Transverse colon (tissue), 4 donors: ENCODE measurements around the gene ST3GAL3.

ENCODE experiments used
- POLR2A ChIP-seq: fragments of 450-650 bp; IDR thresholded peaks from one replicate; pipeline ENCODE4 v1.6.1; 2016; ENCODE audit warnings: antibody characterized with exemption, mild to moderate bottlenecking, moderate library complexity
- POLR2AphosphoS5 ChIP-seq, 3 donors: sonication (generic); formaldehyde crosslinking; IDR thresholded peaks; one replicate each; pipeline ENCODE4 v1.6.1; 2016; ENCODE audit warnings: antibody characterized with exemption in 3 of 3
- TF ChIP-seq, protein P1 (sequence below), 5 experiments: fragments of 200-600 bp in 3 of 5; fragments of 450-650 bp in 2 of 5; sonication (generic) in 3 of 5; IDR thresholded peaks; 1 replicate in 2 of 5; 2 replicates in 3 of 5; pipeline ENCODE4 v1.5.1; 2016 to 2017; ENCODE audit warnings: antibody characterized with exemption in 5 of 5, inconsistent platforms in 3 of 5, mild to moderate bottlenecking in 2 of 5, moderate library complexity in 1 of 5

DNA sequence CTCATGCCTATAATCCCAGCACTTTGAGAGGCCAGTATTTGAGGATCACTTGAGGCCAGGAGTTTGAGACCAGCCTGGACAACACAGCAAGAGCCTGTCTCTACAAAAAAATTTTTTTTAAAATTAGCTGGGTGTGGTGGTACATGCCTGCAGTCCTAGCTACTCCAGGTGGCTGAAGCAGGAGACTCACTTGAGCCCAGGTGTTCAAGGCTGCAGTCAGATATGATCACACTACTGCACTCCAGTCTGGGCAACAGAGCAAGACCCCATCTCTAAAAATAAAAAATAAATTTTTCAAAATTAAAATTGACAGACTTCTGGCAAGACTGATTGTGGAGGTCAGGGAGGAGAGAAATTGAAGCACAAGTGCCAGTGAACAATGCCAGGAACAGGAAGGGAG is 60.8 kb downstream of the ST3GAL3 start:
- TF ChIP-seq POLR2A, result no peak
- TF ChIP-seq, protein P1, sequence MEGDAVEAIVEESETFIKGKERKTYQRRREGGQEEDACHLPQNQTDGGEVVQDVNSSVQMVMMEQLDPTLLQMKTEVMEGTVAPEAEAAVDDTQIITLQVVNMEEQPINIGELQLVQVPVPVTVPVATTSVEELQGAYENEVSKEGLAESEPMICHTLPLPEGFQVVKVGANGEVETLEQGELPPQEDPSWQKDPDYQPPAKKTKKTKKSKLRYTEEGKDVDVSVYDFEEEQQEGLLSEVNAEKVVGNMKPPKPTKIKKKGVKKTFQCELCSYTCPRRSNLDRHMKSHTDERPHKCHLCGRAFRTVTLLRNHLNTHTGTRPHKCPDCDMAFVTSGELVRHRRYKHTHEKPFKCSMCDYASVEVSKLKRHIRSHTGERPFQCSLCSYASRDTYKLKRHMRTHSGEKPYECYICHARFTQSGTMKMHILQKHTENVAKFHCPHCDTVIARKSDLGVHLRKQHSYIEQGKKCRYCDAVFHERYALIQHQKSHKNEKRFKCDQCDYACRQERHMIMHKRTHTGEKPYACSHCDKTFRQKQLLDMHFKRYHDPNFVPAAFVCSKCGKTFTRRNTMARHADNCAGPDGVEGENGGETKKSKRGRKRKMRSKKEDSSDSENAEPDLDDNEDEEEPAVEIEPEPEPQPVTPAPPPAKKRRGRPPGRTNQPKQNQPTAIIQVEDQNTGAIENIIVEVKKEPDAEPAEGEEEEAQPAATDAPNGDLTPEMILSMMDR (IDR thresholded peaks at IDR 0.05), result no peak
- TF ChIP-seq POLR2AphosphoS5 (IDR thresholded peaks at IDR 0.05), result no peak
